Measurements from ENCODE around the gene RAB3A.

GRCh38 chr19:18194181-18194530 lies 9.7 kb downstream of the RAB3A start:
- TF ChIP-seq CTCF (IDR thresholded peaks at IDR 0.05) (no peak), POLR2A (IDR thresholded peaks at IDR 0.05) (no peak)
